ENCODE data around the gene IFT27.

DNA sequence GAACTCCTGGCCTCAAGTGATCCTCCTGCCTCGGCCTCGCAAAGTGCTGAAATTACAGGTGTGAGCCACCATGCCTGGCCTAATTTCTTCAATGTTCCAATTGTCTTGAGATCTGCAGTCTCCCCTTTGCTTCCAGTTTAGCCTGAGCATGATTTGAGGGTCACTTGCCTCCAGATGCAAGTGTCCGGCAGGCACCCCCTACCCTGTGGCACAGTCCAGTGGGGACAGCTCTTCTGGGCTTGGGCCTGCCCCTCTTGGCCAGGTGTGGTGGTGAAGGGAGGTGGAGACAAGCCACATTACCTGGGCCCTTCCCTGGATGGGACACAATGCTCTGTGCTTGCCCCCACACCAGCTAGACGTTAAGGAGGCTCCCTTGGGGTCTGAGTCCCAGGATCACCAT lies 51.1 kb downstream of the IFT27 start:
- TF ChIP-seq CTCF (optimal IDR thresholded peaks at IDR 0.05 in 1 of 3, IDR thresholded peaks at IDR 0.05 in 1 of 3, conservative IDR thresholded peaks at IDR 0.05 in 1 of 3; ENCODE audit: extremely low read depth in 1 of 3, insufficient read depth in 2 of 3, low read length in 3 of 3) (no peak), EZH2 (IDR thresholded peaks at IDR 0.05; ENCODE audit: low read length) (no peak)
